Gastrocnemius medialis (tissue), 4 donors: ENCODE measurements around the gene NRDC.

ENCODE experiments used
- CTCF ChIP-seq, 5 experiments: fragments of 450-650 bp in 3 of 5; fragments of 200-600 bp in 2 of 5; sonication (generic) in 2 of 5; IDR thresholded peaks in 4 of 5; conservative IDR thresholded peaks in 1 of 5; 1 replicate in 4 of 5; 2 replicates in 1 of 5; pipeline ENCODE4 v1.5.1; 2016 to 2019; ENCODE audit warnings: antibody characterized with exemption in 5 of 5, mild to moderate bottlenecking in 3 of 5, moderate library complexity in 3 of 5
- POLR2A ChIP-seq, 2 donors: fragments of 450-650 bp; IDR thresholded peaks; one replicate each; pipeline ENCODE4 v1.6.1; 2017; ENCODE audit warnings: antibody characterized with exemption in 2 of 2, mild to moderate bottlenecking in 2 of 2, moderate library complexity in 2 of 2

- TF ChIP-seq POLR2A (IDR thresholded peaks at IDR 0.05) (no peak), CTCF (IDR thresholded peaks at IDR 0.05 in 4 of 5, conservative IDR thresholded peaks at IDR 0.05 in 1 of 5) (no peak)
These were observed 102.1 kb downstream of the NRDC start for GRCh38 chr1:51776408-51776807.
